Measurements from ENCODE around the gene EWSR1. TPM values are rescaled to one million over a fixed set of nuclear protein-coding genes. Genes with fewer than 3 reads are reported as not detected.

Gene EWSR1
- polyA plus RNA-seq, 1 donor from 2014 or later: 277 TPM

- no peak overlapping the region for H3K4me2 ChIP-seq (ENCODE audit: low read length)
- TF ChIP-seq TAF1 (IDR thresholded peaks at IDR 0.05; ENCODE audit: low read depth) (no peak), SMC3 (conservative IDR thresholded peaks at IDR 0.05; ENCODE audit: poor library complexity) (no peak), MXI1 (conservative IDR thresholded peaks at IDR 0.05; ENCODE audit: poor library complexity, severe bottlenecking) (no peak), EP300 (conservative IDR thresholded peaks at IDR 0.05; ENCODE audit: poor library complexity, severe bottlenecking) (no peak), CTCF (IDR thresholded peaks at IDR 0.05; ENCODE audit: poor library complexity, severe bottlenecking) (no peak)
- H4K20me1 ChIP-seq (ENCODE audit: insufficient read depth): no peaks in the 10 kb centered on the region
- H3K27ac ChIP-seq (ENCODE audit: low read length): no peak overlapping the region
- H3K9ac ChIP-seq (ENCODE audit: low read length): no peak overlapping the region
- H3F3A ChIP-seq (ENCODE audit: insufficient read depth, low read length, poor library complexity, severe bottlenecking): no peaks in the 10 kb centered on the region
- H3K79me2 ChIP-seq (replicated peaks; ENCODE audit: insufficient read depth, low read length): no peaks in the 10 kb centered on the region
- no peaks in the 10 kb centered on the region for H3K9me2 ChIP-seq (ENCODE audit: insufficient read depth, low read length)
- H3K9me3 ChIP-seq (ENCODE audit: low read length): no peaks in the 10 kb centered on the region
- H3K36me3 ChIP-seq (ENCODE audit: insufficient read depth, low read length): no peaks in the 10 kb centered on the region
- peaks cover 39% of the 10 kb centered on the region for H3K27me3 ChIP-seq (ENCODE audit: insufficient read depth, low read depth, low read length)
- H3K4me3 ChIP-seq (ENCODE audit: low read length): no peak overlapping the region
- no peak overlapping the region for H2AFZ ChIP-seq (ENCODE audit: low read depth, low read length)
Observed at GRCh38 chr22:29317827-29318454, 49.9 kb downstream of the EWSR1 start.

- no peak overlapping the region for H2AFZ ChIP-seq (ENCODE audit: low read depth, low read length)
- TF ChIP-seq SMC3 (conservative IDR thresholded peaks at IDR 0.05; ENCODE audit: poor library complexity): no peak
- no peak for TF ChIP-seq POLR2AphosphoS5 (IDR thresholded peaks at IDR 0.05)
- no peak for TF ChIP-seq EZH2 (IDR thresholded peaks at IDR 0.05; ENCODE audit: borderline replicate concordance, insufficient read depth, low read length, poor library complexity, severe bottlenecking)
- no peak for TF ChIP-seq MXI1 (conservative IDR thresholded peaks at IDR 0.05; ENCODE audit: poor library complexity, severe bottlenecking)
- TF ChIP-seq TAF1 (IDR thresholded peaks at IDR 0.05; ENCODE audit: low read depth): no peak
- TF ChIP-seq EP300 (conservative IDR thresholded peaks at IDR 0.05; ENCODE audit: poor library complexity, severe bottlenecking): no peak
- no peak for TF ChIP-seq CTCF (IDR thresholded peaks at IDR 0.05; ENCODE audit: poor library complexity, severe bottlenecking)
- TF ChIP-seq RAD21 (conservative IDR thresholded peaks at IDR 0.05): no peak
- TF ChIP-seq REST (IDR thresholded peaks at IDR 0.05; ENCODE audit: borderline replicate concordance): no peak
- H3F3A ChIP-seq (ENCODE audit: insufficient read depth, low read length, poor library complexity, severe bottlenecking): no peaks in the 10 kb centered on the region
- no peaks in the 10 kb centered on the region for H4K20me1 ChIP-seq (ENCODE audit: insufficient read depth)
- H3K9me3 ChIP-seq (ENCODE audit: low read length): no peaks in the 10 kb centered on the region
- no peak overlapping the region for H3K9ac ChIP-seq (ENCODE audit: low read length)
- no peak overlapping the region for H3K27ac ChIP-seq (ENCODE audit: low read length)
- no peak overlapping the region for H3K4me3 ChIP-seq (ENCODE audit: low read length)
- no peaks in the 10 kb centered on the region for H3K79me2 ChIP-seq (replicated peaks; ENCODE audit: insufficient read depth, low read length)
- H3K4me2 ChIP-seq (ENCODE audit: low read length): no peak overlapping the region
- H3K9me2 ChIP-seq (ENCODE audit: insufficient read depth, low read length): no peaks in the 10 kb centered on the region
- H3K36me3 ChIP-seq (ENCODE audit: insufficient read depth, low read length): no peaks in the 10 kb centered on the region
- peaks cover 27% of the 10 kb centered on the region for H3K27me3 ChIP-seq (ENCODE audit: insufficient read depth, low read depth, low read length)
Observed at GRCh38 chr22:29319072-29319471, 51.0 kb downstream of the EWSR1 start.

All from neural cell (in vitro differentiated cells).